Anterior cingulate cortex (tissue), 58 donors: ENCODE results near the gene CLK3.

Source experiments
- DNase-seq, 58 donors: peaks; one replicate each; lab custom pipeline; 2025; lab: John Stamatoyannopoulos, UW

The CLK3 gene

DNA sequence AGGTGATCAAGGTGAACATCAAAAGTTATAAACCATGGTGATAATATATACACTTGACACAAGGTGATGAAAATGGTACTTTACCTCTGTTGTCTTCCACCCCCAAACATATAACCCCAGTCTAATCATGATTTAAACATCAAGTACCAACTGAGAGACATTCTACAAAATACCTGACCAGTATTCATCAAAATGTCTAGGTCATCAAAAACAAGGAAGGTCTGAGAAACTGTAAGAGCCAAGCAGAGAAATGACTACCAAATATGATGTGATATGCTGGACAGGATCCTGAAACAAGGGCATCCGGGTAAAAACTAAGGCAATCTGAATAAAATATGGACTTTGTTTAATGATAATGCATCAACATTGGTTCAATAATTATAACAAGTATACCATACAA is 52.3 kb downstream of the CLK3 start:
- DNase-seq, result no peak

DNA sequence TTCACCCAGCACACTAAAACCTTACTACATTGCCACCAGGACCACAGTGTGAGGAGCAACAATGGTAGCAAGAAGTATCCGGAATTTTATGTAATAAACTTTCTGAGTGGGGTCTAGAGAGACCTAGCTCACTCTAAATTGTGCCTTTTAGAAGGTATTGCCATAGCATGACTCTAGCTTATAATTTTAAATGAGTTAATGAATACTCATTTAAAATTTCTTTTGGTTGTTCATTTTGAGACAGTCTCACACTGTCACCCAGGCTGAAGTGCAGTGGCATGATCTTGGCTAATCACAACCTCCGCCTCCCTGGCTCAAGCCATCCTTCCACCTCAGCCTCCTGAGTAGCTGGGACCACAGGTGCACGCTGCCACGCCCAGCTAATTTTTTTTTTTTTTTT is 54.0 kb downstream of the CLK3 start:
- DNase-seq, result no peak

DNA sequence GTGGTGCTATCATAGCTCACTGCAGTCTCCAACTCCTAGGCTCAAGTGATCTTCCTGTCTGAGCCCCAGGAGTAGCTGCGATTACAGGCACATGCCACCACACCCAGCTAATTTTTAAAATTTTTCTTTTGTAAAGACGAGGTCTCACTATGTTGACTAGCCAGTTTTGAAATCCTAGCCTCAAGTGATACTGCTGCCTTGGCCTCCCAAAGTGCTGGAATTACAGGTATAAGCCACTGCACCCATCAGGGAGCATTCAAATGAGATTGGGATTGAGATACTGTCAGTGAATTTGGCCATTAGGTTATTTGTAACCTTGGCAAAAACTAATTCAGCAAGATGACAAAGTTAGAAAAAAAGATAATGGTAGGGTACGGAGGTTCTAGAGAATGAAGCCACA is 58.5 kb downstream of the CLK3 start:
- no peak for DNase-seq

DNA sequence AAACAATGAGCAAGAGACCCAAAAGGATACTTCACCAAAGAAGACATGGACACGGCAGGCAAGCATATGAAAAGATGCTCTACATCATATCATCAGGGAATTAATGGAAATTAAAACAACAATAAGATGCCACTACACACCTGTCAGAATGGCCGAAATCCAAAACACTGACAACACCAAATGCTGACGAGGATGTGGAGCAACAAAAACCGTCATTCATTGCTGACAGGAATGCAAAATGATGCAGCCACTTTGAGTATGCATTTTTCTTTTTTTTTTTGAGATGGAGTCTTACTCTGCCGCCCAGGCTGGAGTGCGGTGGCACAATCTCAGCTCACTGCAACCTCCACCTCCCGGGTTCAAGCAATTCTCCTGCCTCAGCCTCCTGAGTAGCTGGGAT is 61.2 kb downstream of the CLK3 start:
- no peak for DNase-seq
